DOHH2 (cell line): ENCODE measurements around the gene AHCYL1.

Experiments
- CTCF ChIP-seq: fragments of 200-600 bp; sonication (generic); IDR thresholded peaks from one replicate; pipeline ENCODE4 v1.5.1; 2014; ENCODE audit warnings: antibody characterized with exemption, mild to moderate bottlenecking, low read depth, low read length; ENCODE audit not compliant: poor library complexity, severe bottlenecking
- EZH2phosphoT487 ChIP-seq: fragments of 200-600 bp; sonication (generic); IDR thresholded peaks from 2 replicates; pipeline ENCODE4 v1.6.1; 2017; ENCODE audit warnings: borderline replicate concordance, mild to moderate bottlenecking, antibody characterized with exemption, low read length, moderate library complexity, mixed read lengths

DNA sequence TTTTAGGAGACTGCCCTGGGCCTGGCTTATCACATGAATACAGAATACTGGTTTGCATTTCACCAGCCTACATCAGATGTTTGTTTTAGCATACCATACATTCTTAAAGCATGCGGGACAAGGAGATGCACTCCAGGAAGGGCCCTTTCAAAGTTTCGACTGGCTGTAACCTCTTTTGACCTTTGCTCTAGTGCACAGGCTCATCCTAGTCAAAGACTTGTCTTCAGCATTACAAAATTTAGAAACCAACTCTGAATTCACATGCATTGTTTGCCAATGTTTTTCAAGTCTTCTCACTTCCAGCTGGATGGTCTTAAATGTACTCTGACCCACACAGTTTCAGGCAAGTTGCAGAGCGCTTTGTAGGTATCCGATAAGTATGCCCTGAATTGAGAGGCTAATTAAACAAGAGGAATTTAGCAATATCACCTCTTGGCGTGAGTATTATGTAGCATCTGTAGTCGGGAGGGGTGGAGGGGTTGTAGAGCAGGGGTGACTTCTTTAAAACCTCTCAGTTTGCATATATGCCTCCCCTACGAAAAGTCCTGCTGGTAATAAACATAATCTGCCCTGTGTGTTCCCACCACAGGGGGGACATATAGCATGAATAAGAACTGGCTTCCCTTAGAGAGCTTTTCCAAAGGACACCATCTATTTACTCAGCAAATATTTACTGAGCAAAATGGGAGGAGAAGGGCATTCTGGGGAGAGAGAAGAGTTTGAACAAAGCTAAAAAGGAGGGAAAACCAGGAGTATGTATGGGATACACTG, 24.4 kb upstream of the AHCYL1 start:
- no peak for TF ChIP-seq CTCF
- no peak for TF ChIP-seq EZH2phosphoT487
